NOMO-1 (cell line): Measurements from ENCODE around the gene C5orf47.

Source experiments
- DNase-seq, 2 experiments: peaks; one replicate each; lab custom pipeline; 2025; ENCODE audit not compliant: unreplicated experiment in 2 of 2; lab: John Stamatoyannopoulos, UW

Gene C5orf47

GRCh38 chr5:174022384-174023095 lies 33.6 kb downstream of the C5orf47 start:
- DNase-seq: no peak

- no peak for DNase-seq
Measured at GRCh38 chr5:174030286-174030685, 41.3 kb downstream of the C5orf47 start.

GRCh38 chr5:174044466-174045254 lies 55.7 kb downstream of the C5orf47 start:
- DNase-seq: no peak

GRCh38 chr5:174045470-174046025 lies 56.6 kb downstream of the C5orf47 start, which contains the start of gene NSG2:
TSS of gene NSG2 (plus strand) at chr5:174045706. CDS start at chr5:174046756, 1,050 bp downstream.
- DNase-seq: peak; percentile 40 to 57

GRCh38 chr5:174046558-174046957 lies 57.6 kb downstream of the C5orf47 start:
- DNase-seq: no peak

- no peak for DNase-seq
Measured at GRCh38 chr5:174047472-174048099, 58.6 kb downstream of the C5orf47 start.

GRCh38 chr5:174052636-174053035 lies 63.7 kb downstream of the C5orf47 start:
- DNase-seq: no peak

GRCh38 chr5:174053905-174054304 lies 64.9 kb downstream of the C5orf47 start:
- no peak for DNase-seq
